IPS-NIHi11 (cell line): ENCODE results near the gene TMC8.

ENCODE experiments used
- DNase-seq: peaks from one replicate; pipeline ENCODE4 v3.0.0; 2012; ENCODE audit warnings: mixed read lengths, low spot score

The TMC8 gene

GRCh38 chr17:78180083-78180482 is 49.5 kb downstream of the TMC8 start:
- no peak for DNase-seq

- DNase-seq, result no peak
Observed at GRCh38 chr17:78180508-78180907, 49.9 kb downstream of the TMC8 start.

DNA sequence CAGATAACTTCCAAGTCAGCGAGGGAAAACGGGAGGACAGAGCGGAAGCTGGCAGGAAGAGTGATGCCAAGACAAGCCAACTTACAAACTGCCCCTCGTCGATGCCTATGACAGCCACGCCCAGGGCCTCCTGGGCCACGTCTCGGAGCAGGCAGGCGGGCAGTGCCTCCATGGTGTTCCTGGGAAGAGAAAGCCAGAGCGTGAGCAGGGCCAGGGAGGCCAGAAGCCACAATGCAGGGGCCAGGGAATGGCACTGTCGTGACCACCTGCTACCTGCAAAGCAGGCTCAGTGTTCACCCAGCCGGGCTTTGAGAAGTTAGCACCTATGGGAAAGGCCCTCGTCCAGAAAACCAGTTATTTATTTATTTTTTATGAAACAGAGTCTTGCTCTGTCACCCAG is 51.9 kb downstream of the TMC8 start:
- no peak for DNase-seq

GRCh38 chr17:78183916-78184315 is 53.3 kb downstream of the TMC8 start:
- DNase-seq, result no peak

DNA sequence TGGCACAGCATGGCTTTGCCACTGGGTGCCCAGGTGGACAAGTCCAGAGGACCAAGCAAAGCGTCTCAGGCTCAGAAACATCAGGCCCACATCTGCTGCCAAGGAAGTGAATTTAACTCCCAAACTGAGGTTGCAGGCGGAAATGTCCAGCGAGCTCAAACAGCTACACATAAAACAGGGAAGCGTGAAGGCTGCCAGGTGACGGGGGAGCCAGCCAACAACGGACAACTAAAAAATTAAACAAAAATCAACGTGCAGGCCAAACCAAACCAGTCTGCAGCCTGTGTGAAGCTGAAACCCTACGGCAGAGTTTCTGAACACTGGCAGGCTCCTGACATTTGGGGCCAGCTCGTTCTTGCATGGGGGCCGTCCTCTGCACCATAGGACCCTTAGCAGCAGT is 53.8 kb downstream of the TMC8 start:
- no peak for DNase-seq

DNA sequence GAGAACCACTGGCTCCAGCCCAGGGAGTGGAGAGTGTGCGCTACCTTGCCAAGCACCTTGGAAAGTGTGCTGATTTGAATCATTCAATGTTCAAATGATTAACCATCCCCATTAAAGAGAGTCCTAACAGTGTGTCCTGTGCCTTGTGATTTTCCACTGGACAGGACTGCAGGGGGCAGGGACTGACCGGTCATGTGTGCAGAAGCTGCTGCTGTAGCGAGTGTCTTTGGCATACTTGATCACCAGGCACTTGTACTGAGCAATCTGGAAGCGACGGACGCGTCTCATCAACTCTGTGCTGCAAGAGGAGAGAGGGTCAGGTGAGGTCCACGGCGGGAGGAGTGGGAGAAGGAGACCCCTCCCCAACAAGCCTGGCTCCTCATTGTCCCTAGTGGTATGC is 54.3 kb downstream of the TMC8 start:
- no peak for DNase-seq

DNA sequence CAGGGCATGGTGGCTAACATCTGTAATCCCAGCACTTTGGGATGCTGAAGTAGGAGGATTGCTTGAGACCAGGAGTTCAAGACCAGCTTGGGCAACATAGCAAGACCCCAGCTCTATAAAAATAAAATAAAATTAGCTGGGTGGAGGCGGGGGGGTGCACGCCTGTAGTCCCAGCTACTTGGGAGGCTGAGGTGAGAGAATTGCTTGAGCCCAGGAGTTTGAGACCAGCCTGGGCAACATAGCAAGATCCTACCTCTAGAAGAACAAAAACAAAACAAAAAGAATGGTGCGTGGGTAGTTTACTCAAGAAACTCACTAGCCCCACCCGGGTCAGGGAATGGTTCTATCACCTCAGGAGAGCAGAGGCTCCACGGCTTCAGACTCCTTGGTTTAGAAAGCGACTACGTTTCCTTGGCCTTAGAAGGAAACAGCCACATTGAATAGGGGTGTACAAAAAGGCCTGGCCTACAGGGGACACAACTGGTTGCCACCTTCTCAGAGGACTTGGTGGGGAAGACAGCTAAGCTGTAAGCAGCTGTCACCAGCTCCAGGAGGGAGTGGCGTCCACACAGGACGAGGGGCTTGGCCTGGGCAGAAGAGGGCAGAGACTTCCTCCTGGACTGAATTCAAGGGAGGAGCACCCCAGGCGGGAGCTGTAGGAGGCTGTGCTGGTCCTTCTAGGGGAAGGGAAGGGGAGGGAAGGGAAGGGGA is 55.6 kb downstream of the TMC8 start:
- DNase-seq, result peak; percentile 65

DNA sequence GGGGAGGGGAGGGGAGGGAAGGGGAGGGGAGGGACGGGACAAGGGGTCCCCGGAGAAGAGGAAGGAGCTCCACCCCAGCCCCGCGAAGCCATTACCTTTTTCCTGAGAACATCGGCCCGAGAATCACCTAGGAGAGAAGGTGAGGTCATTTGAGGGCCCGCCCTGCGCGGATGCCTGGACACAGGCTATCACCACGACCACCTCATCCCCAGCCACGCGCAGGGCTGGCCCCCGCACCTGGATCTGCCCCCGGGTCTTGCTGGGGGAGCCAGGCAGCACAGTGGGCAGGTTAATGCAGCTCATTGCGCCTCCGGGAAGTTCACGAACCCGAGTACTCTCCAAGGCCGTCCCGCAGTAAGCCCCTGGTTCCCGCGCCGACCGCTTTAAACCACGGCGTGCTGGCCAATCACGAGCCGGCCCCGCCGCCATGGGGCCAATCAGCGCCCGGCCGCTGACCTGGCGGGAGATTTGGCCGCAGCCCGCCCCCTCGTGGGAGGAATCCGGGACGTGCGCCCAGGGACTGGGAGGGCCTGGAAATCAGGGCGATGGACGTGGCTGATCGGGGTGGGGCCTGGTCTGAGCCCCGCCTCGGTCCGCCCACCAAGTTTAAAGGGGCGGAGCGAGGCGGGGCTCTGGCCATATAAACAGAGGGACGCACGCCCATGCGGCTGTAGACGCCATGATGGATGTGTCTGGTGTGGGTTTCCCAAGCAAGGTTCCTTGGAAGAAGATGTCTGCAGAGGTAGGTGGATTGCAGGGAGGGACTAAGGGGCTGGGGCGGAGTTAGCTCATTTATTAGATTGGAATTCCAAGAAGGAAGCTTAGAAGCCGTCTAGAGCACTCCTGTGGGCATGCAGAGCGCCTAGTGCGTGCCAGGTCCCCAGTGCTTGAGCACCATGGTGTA is 56.4 kb downstream of the TMC8 start, which contains the start of the genes AFMID and TK1:
Gene AFMID (plus strand): TSS at position 671 of the 904 bp plus-strand sequence. CDS start 9 bp downstream, at position 680.
Gene TK1 (minus strand): TSS at position 361 of the 904 bp plus-strand sequence. CDS start 58 bp downstream, at position 303.
- peak; percentile 99 for DNase-seq
